SKM-1 treated with dmso at 0.1 percent for 144 hours (cell line): ENCODE data around the gene E4F1.

Experiments
- DNase-seq: peaks from one replicate; lab custom pipeline; 2025; ENCODE audit not compliant: unreplicated experiment; lab: John Stamatoyannopoulos, UW

E4F1 gene

GRCh38 chr16:2270588-2271470 is 47.4 kb downstream of the E4F1 start:
- DNase-seq, result no peak

- DNase-seq, result no peak
These were observed 48.6 kb downstream of the E4F1 start for GRCh38 chr16:2271848-2272461.

DNA sequence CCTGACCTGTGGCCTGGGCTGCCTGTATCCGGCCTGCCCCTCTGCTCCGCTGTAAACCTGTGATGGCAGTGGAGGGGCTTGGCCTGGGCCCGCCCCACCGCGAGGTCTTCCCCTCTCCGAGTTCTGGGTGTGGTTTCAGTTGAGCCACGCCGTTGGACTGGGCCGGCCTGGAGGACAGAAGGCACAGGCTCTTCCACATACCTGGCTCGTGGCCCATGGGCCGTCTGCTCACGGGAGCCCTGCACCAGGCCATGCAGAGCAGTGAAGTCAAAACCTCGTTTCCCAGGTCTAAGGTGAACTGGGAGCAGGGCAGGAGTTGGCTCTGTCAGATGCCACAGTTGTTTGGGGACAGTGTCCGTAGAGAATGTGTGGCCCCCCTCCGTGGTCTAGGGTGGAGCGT is 50.1 kb downstream of the E4F1 start:
- DNase-seq, result no peak

DNA sequence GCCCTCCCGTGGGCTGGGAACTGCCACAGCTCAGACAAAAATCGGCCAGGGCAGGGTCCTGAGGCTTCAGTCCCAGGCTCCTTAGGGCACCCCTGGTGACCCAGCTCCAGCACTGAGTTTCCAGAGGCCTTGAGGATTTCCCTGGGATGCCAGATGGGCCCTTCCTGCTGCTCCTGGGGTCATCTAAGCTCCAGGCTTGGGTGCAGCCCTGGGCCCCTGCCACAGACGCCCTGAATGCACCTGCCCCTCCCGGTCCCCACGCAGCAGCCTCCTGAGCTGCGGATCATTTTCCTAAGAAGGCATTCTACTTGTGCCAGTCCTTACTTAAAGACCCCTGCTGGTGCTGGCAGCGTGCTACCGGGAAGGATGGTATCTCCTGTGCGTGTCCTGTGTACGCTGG is 50.5 kb downstream of the E4F1 start:
- no peak for DNase-seq

- DNase-seq, result no peak
These were observed 52.3 kb downstream of the E4F1 start for GRCh38 chr16:2275476-2276367.

DNA sequence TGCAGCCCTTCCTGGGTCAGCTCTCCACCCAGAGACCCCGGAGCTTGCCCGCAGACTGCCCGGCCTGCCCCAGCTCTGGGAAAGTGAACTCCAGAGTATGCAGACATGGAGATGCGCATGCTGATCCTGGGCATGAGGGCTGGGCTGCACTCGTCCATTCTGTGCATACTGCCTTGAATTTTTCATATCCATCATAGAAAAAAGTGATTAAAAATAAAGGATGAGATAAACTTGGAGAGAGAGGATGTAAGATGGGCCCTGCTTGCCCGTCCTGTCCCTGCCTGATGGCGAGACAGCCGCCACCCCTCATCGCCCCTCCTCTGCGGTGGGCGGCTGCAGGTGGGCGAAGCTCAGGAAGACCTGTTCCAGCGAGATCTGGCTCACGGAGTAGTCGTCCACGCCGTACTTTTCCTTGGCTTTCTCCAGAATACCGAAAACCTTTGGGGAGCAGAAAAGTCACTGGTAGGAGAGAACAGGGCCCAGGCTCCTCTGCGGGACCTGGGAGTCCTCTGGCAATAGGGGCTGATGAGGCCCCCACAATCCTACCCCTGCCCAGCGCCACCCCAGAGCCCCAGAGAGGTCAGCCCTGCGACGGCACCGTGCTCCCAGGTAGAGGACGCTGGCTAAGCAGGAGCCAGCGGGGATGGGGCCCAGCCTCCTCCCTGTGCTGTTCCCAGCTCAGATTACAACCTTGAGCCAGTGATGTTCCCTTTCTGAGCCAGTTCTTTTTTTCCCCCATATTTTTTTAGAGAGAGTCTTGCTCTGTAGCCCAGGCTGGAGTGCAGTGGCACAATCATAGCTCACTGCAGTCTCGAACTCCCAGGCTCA is 53.2 kb downstream of the E4F1 start:
- no peak for DNase-seq

DNA sequence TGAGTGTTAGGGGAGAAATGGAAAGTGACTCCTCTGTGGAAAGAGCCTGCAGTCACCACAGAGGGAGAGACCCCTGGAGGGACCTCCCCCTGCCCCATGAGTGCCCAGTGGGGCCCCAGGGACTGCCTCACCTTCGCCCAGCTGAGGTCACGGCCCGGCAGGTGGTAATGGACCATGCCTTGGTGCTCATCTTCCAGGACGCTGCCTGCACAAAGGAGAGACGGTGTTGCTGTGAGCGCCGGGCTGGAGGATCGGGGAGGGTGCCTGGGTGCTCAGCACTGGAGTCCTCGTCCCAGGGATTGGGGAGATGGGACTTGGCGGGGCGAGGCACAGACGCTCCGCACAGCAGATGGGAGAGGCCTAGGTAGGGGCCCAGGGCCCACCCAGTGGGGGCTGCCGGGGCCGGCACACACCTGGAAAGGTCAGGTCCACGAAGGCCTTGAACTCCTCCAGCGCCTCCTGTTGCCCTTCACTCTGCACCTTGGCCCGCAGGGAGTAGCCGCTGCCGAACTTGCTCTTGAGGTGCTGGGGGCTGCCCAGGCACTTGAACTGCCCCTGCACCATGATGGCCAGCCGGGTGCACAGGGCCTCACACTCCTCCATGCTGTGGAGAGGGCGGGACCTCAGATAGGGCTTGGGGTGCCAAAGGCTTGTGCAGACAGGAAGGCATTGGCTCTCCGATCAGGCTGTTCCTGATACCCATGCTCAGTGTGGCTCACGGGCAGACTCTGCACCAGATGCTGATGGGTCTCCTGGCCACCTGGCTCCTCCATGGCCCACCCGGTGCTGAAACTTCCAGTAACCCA is 54.3 kb downstream of the E4F1 start:
- no peak for DNase-seq

GRCh38 chr16:2278272-2278608 is 54.8 kb downstream of the E4F1 start:
- DNase-seq, result no peak

- DNase-seq, result no peak
These were observed 55.8 kb downstream of the E4F1 start for GRCh38 chr16:2278956-2279800.

GRCh38 chr16:2280461-2280860 is 57.1 kb downstream of the E4F1 start:
- no peak for DNase-seq

DNA sequence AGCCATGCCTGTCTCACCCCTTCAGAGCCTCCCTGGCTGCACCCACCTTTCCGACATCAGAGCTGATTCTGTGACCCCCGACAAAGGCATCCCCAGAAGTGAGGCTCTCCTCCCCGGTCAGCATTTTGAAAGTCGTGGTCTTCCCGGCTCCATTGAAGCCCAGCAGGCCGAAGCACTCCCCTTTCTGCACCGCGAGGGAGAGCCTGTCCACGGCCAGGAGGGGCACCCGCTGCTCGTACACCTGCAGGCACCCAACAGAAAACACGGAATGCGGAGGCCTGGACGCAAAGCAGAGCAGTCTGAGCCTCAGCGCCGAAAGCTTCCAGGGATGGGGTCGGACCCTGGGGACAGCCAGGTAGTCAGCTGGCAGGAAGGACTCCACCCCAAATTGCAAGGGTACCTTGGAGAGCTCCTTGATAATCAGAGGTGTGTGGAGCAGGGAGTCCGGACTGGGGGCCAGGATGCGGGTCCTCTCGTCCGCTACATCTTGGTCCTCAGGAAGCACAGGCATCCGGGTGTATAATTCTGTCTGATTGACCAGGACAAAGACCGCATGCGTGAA is 57.7 kb downstream of the E4F1 start:
- no peak for DNase-seq

DNA sequence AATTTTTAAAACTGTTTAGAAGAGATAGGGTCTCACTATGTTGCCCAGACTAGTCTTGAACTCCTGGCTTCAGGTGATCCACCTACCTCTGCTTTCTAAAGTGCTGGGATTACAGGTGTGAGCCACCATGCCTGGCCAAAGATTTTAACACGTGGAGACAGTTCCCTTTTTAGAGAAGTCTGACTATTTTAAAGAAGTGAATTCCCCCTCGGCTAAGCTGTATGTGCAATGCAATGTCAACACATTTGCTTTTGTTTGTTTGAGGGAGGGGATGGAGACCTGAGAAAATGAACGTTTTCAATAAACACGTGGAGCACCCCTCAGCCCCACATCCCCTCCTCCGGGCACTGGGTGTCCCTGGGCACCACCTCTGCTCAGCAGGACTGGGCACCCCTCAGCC is 58.9 kb downstream of the E4F1 start:
- DNase-seq, result no peak

GRCh38 chr16:2282866-2283555 is 59.6 kb downstream of the E4F1 start:
- no peak for DNase-seq

DNA sequence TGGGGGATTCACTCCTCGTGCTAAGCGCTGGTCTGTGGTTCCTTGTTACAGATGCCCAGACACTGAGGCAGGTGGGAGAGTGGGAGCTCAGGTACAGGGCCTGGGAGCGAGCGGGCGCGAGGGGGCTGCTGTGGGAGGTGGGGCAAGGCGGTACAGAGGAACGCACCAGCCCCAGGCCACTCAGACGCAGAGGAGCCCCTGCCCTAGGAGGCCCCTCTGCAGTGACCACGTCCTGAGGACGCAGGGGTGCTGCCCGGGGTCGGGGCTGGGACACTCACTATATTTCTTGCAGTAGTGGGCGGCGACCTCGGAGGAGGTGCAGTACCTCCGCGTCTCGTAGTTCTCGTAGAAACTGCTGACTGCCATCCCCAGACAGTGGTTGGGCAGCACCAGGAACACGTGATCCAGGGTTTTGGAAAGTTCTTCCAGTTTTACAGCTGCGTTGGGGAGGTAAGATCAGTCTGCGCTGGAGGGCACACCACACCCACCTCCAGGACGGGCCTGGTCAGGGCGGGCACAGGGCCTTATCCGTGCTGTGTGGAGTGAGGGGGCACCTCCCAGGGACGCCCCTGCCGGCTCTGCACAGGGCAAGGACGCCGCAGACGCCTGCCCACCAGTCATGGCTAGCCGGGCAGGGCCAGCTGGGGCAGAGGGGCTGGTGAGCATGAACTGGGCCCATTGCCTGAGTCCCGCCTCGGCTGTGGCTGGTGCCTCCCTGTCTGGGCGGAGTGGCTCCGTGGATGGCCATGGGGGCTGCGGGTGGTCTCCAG is 60.8 kb downstream of the E4F1 start:
- DNase-seq, result no peak

DNA sequence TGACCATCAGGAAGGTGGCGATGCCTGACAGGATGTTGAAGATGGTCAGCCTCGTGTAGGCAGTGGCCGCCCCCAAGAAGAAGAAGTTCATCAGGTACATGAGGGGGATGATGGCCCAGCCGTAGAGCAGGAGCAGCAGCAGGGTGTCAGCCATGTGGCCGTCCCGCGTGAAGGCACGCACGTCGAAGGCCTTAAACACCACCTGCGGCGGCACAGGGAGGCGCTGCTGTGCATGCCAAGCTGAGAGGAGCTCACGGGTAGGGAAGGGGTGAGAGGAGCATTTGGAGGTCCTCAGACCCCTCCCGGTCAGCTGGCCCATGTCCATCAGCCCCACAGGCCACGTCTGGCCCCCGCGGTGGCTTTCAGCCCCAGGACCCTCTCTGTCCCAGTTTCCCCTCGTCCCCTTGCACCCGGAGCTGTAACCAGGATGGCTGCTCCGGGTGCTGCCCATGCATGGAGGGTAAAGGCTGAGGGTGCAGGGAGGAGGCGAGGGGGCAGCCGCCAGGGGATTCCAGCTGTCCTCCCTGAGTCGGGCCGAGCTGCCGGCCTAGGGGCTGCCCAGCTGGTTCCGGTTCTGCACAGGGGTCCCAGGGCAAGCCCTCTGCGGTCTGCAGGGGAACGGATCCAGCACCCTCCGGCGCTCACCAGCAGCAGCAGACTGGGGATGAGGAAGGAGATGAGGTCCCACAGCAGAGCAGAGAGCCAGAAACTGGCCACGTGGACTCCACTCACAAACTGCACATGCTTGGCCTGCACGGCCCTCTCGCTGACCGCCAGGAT is 61.6 kb downstream of the E4F1 start:
- no peak for DNase-seq
